Motor neuron (in vitro differentiated cells): ENCODE results near the gene IFNLR1. TPM values are rescaled to one million over a fixed set of nuclear protein-coding genes. Genes with fewer than 3 reads are reported as not detected.

ENCODE experiments used
- ATAC-seq, 8 experiments: fragments of 200-7000 bp; cut with Tn5 transposase; replicated peaks in 6 of 8; 2 replicates each; pipeline ENCODE4 v1.8.0; 2021; ENCODE audit warnings: mild to moderate bottlenecking in 8 of 8, moderate library complexity in 8 of 8
- H3K27ac ChIP-seq, 2 donors: fragments of 250-450 bp; sonication (Bioruptor Pico); 2 replicates each; pipeline ENCODE4 v1.9.0; 2021; ENCODE audit warnings: antibody characterized with exemption in 2 of 2, mild to moderate bottlenecking in 2 of 2, moderate library complexity in 1 of 2
- H3K4me1 ChIP-seq, 2 donors: fragments of 250-450 bp; sonication (Bioruptor Pico); replicated peaks in 1 of 2; 2 replicates each; pipeline ENCODE4 v1.6.1; 2021; ENCODE audit warnings: antibody characterized with exemption in 2 of 2, mild to moderate bottlenecking in 2 of 2, moderate library complexity in 1 of 2
- H3K4me3 ChIP-seq, 5 donors: fragments of 250-450 bp; sonication (Bioruptor Pico); 2 replicates each; pipeline ENCODE4 v1.9.0; 2021; ENCODE audit warnings: antibody characterized with exemption in 5 of 5, mild to moderate bottlenecking in 5 of 5, moderate library complexity in 4 of 5
- WGBS, 10 experiments: fragments of 450-650 bp; shearing (Covaris generic); methylation state at CpG; one replicate each; pipeline ENCODE4 v1.0.0; 2022; 5-methylcytosine and 5-hydroxymethylcytosine counted together
- in situ Hi-C, 9 experiments: fragments of 400-800 bp; cut with MboI; loops; one replicate each; pipeline ENCODE4 v1.15.0; 2021; ENCODE audit warnings: low sequenced_read_pairs in 9 of 9, low pct_unique_long_range_greater_than_20kb in 2 of 9; ENCODE audit not compliant: unreplicated experiment in 9 of 9
- total RNA-seq, 8 experiments: library from RNA; unstranded; fragments of 300-600 nt; gene quantifications; 2 replicates each; pipeline versions ENCODE4 v1.2.3 to v1.2.4, GENCODE V29; 2022

The IFNLR1 gene
- total RNA-seq, 8 experiments from 2014 or later: 0.11 to 2.1 (median 0.55) TPM

DNA sequence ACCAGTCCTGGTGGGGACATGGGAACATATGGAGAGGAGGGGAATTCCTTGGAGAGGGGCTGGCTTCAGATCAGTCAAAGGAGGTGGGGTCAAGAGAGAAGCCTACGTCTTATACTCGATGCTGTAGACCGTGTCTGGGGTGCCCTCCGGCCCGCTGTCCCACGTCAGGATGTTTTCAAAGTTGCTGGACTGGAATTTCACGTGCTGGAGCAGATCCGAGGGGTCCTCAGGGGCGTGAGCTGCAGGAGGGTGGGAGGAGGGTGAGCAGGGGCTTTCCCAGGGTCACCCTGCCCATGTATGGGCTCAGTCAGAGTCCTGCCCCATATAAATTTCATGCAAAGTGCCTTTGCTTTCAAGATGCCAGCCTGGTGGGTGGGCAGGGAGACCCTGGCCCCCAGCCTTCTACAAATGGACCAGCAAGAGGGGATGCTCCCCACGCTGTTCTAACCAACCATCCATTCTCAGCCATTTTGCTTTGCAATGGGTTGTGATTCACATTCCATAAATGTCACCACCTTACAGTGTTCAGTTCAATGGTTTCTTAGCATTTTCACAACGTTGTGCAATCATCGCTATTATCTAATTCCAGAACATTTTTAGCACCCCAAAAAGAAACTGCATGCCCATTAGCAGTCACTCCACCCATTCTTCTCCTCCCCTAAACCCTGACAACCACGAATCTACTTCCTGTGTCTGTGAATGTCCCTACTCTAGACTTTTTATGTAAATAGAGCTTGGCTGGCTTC, 48.4 kb downstream of the IFNLR1 start:
- Histone ChIP-seq H3K27ac (no peak overlapping the region), H3K4me1 (peaks cover 0 to 3% of the 10 kb centered on the region in 2 donors), H3K4me3 (no peak overlapping the region)
- in situ Hi-C loops: no loop called here
- 8 to 95% (median 66%) methylated on average over 1 to 8 of the region's 13 CpGs for WGBS, 10 experiments
- ATAC-seq: peak in 2 of 8 experiments; percentile 53 to 61

- H3K4me1 ChIP-seq: peaks cover 0 to 3% of the 10 kb centered on the region in 2 donors
- in situ Hi-C loops: no loop called here
- peak in 5 of 8 experiments; percentile 11 to 82 (median 27) for ATAC-seq
- 52 to 100% (median 67%) methylated on average over 1 to 12 of the region's 15 CpGs for WGBS, 10 experiments
- H3K27ac ChIP-seq: no peak overlapping the region
- no peak overlapping the region for H3K4me3 ChIP-seq
These were observed 50.0 kb downstream of the IFNLR1 start for GRCh38 chr1:24136956-24137539.

DNA sequence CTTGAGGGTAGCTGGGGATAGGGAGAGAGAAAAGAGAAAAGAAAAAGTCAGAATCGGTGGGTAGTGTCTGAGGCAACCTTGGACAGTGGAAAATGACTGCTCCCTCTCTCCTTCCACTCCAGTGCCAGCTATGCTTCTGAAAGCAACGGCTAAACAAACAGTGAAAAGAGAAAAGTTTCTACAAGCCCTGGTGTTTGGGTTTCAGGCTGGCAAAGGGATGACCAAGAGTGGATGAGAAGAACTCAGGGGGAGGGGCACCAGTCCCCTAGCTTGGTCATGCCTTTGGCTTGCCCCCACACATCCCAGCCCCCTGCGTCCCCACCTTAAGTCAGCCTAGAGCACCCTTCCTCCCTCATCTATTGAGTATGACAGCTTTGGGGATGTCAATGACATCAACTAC, 52.7 kb downstream of the IFNLR1 start:
- WGBS, 10 experiments: 57 to 100% (median 85%) methylated on average over 1 to 3 of the region's 3 CpGs; no CpG with 5 or more reads in 4 of the 10 experiments
- H3K4me3 ChIP-seq: no peak overlapping the region
- H3K4me1 ChIP-seq: peaks cover 0 to 3% of the 10 kb centered on the region in 2 donors
- no peak overlapping the region for H3K27ac ChIP-seq
- in situ Hi-C loops: no loop called here
- no peak for ATAC-seq

DNA sequence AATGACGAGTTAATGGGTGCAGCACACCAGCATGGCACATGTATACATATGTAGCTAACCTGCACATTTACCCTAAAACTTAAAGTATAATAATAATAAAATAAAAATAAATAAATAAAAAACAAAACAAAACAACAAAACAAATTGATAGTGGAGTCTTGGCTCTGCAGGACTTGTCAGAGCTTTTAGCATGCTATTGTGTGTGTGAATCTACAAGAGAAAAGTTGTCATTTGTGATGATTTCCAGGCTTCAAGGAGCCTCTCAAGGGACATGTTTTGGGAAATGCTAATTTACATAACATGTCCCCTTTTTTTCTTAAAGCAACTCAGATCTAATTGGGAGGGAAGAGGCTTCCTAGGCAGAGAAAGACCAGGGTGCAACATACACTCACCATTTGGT, 53.3 kb downstream of the IFNLR1 start:
- WGBS, 10 experiments: 8 to 88% (median 72%) methylated on average over 1 of the region's 1 CpG

GRCh38 chr1:24130385-24130784, 56.7 kb downstream of the IFNLR1 start:
- in situ Hi-C loops: no loop called here
- H3K4me1 ChIP-seq: no peaks in the 10 kb centered on the region
- no peak overlapping the region for H3K4me3 ChIP-seq
- 51 to 98% (median 81%) methylated on average over 2 to 3 of the region's 3 CpGs; no CpG with 5 or more reads in 1 of the 10 experiments for WGBS, 10 experiments
- no peak for ATAC-seq
- no peak overlapping the region for H3K27ac ChIP-seq

More for the DNA sequence above, 53.3 kb downstream of the IFNLR1 start:
- no peak for ATAC-seq
- Histone ChIP-seq H3K27ac (no peak overlapping the region), H3K4me1 (peaks cover 0 to 3% of the 10 kb centered on the region in 2 donors), H3K4me3 (no peak overlapping the region)
- in situ Hi-C loops: no loop called here

DNA sequence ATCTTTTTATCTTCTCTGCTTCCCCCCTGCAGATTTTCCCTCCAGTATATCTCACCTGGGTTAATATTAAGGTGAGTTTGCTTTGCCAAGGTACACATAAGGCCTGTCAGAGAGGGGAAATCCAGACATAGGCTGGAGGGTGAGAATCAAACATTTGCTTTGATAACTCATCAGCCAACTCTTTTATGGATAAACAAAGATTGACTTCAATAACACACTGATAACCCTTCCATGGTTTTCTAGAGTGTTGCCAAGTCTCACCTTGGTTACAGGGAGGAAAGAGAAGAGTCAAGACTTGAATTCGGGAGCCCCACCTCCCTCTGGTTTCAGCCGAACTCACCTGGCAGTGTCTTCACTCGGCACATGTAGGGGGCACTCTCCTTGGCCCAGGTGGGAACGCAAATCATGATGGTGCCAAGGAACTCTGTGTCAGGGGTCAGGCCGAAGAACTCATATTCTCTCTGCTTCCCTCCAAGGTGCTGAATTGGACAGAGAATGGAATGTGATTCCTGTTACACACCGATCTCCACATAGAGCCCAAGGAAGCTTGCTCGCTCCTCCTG, 59.2 kb downstream of the IFNLR1 start:
- no peak for ATAC-seq
- in situ Hi-C loops: no loop called here
- H3K4me1 ChIP-seq: no peaks in the 10 kb centered on the region

GRCh38 chr1:24127134-24127800, 59.8 kb downstream of the IFNLR1 start:
- 20 to 100% (median 67%) methylated on average over 1 to 3 of the region's 3 CpGs; no CpG with 5 or more reads in 3 of the 10 experiments for WGBS, 10 experiments
- Histone ChIP-seq H3K27ac (no peak overlapping the region), H3K4me3 (no peak overlapping the region), H3K4me1 (no peaks in the 10 kb centered on the region)
- no peak for ATAC-seq
- in situ Hi-C loops: no loop called here

More for the DNA sequence above, 59.2 kb downstream of the IFNLR1 start:
- 33 to 100% (median 82%) methylated on average over 1 to 7 of the region's 7 CpGs; no CpG with 5 or more reads in 2 of the 10 experiments for WGBS, 10 experiments
- Histone ChIP-seq H3K4me3 (no peak overlapping the region), H3K27ac (no peak overlapping the region)

DNA sequence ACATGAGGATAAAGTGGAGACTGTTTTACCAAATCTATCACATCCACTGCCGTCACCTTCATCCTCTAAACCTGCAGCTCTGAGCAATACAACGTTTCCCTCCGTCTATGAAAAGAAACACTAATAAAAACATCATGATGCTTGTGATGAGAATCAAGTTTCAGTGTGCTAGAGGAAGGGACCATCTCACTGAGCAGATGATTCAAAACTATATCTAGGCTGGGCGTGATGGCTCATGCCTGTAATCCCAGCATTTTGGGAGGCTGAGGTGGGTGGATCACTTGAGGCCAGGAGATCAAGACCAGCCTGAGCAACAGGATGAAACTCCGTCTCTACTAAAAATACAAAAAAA, 60.4 kb downstream of the IFNLR1 start:
- no peak overlapping the region for H3K27ac ChIP-seq
- in situ Hi-C loops: no loop called here
- 25 to 95% (median 62%) methylated on average over 1 to 5 of the region's 5 CpGs; no CpG with 5 or more reads in 1 of the 10 experiments for WGBS, 10 experiments

DNA sequence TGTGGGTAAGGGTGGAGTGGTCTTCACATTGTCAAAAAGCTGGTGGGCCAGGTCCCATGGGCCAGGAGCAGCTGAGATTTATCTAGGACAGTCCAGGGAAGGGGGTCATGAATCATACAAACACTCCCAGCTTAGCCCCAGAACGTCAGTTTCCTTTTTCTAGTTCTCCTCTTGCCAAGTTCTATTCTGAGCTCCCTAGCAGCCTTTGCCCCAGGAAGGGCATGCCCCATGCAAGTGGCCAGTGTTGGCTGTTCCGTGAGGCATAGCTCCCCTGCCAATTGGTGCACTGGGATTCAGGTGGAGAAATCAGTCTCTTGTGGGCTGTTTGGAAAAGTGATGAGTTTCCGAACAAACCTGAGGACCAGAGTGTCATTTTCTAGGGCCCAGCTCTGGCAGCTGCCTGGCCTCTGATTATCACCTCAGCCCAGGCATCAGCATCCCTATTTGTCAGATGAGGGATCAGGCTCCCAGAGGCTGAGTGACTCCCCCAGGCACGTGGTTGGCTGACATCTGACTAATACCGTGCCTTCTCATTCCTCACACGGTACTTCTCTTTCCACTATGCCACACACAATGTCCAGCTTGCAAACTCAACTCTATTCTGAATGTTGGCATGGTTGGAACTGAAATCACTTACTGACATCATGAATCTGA, 60.9 kb downstream of the IFNLR1 start:
- Histone ChIP-seq H3K4me3 (no peak overlapping the region), H3K4me1 (no peaks in the 10 kb centered on the region), H3K27ac (no peak overlapping the region)
- in situ Hi-C loops: no loop called here
- WGBS, 10 experiments: 36 to 88% (median 44%) methylated on average over 1 to 5 of the region's 6 CpGs; no CpG with 5 or more reads in 3 of the 10 experiments
- peak in 5 of 8 experiments; percentile 25 to 67 (median 33) for ATAC-seq

More for the DNA sequence above, 60.4 kb downstream of the IFNLR1 start:
- H3K4me3 ChIP-seq: no peak overlapping the region
- no peaks in the 10 kb centered on the region for H3K4me1 ChIP-seq
- no peak for ATAC-seq

DNA sequence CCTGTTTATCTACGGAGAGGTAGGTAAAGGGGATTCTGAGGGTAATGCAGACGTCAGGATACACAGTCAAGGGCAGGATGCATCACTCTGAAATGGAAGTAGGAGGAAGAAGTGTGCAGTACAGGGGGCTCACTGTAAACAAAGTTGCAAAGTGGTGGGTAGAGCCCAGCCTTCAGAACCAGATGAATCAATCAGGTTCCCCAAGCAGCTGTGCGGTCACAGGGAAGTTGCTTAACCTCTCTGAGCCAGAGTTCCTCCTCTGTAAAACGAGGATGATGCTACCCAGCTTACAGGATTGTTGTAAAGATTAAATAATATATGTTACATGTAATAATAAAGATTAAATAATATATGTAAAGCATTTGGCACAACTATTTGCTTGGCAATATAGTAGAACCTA, 61.6 kb downstream of the IFNLR1 start:
- no peak for ATAC-seq
- in situ Hi-C loops: no loop called here
- H3K27ac ChIP-seq: no peak overlapping the region
- H3K4me1 ChIP-seq: no peaks in the 10 kb centered on the region
- H3K4me3 ChIP-seq: no peak overlapping the region
- whole genome bisulfite sequencing, 10 experiments: 0 to 100% (median 66%) methylated on average over 1 to 4 of the region's 4 CpGs; no CpG with 5 or more reads in 3 of the 10 experiments

DNA sequence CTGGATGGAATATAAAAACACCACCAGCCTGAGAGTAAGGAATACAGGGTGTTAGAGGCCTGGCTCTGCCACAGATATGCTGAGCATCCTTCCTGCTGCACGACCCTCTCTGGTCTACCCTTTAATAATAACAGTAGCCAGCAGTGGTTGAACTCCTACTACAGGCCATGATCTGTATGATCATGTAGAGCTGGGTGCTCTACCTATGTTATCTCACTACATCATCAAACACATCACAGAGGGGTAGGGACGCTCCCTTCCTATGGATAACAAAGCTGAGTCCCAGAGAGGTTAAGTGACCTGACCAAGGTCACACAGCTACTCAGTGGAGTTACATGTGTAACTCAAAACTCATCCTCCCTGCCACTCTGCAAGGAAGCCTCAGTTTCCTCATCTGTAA, 62.1 kb downstream of the IFNLR1 start:
- in situ Hi-C loops: no loop called here
- 57 to 83% (median 69%) methylated on average over 1 of the region's 2 CpGs; no CpG with 5 or more reads in 4 of the 10 experiments for WGBS, 10 experiments
- H3K27ac ChIP-seq: no peak overlapping the region
- H3K4me1 ChIP-seq: no peaks in the 10 kb centered on the region
- H3K4me3 ChIP-seq: no peak overlapping the region
- ATAC-seq: no peak

GRCh38 chr1:24123611-24124010, 63.5 kb downstream of the IFNLR1 start:
- in situ Hi-C loops: no loop called here
- ATAC-seq: peak in 1 of 8 experiments; percentile 3
- WGBS, 10 experiments: 0 to 61% (median 49%) methylated on average over 1 to 5 of the region's 6 CpGs; no CpG with 5 or more reads in 4 of the 10 experiments
- Histone ChIP-seq H3K27ac (no peak overlapping the region), H3K4me3 (no peak overlapping the region), H3K4me1 (no peaks in the 10 kb centered on the region)
